Fibroblast of skin of left quadriceps (primary cell): ENCODE measurements around the gene MACF1.
"Not testable (repeated sequence)": the region's sequence is repeated elsewhere in the genome, so short reads cannot be mapped to it uniquely, and the experiment has no call there.

Source experiments
- DNase-seq, 2 experiments: peaks; one replicate each; pipeline ENCODE4 v3.0.0-alpha.2; 2013; ENCODE audit warnings: low read depth in 2 of 2

Gene MACF1

GRCh38 chr1:39420493-39420892 lies 216.0 kb downstream of the MACF1 start:
- DNase-seq, result no peak

GRCh38 chr1:39422614-39423013 lies 218.1 kb downstream of the MACF1 start:
- DNase-seq, result no peak

DNA sequence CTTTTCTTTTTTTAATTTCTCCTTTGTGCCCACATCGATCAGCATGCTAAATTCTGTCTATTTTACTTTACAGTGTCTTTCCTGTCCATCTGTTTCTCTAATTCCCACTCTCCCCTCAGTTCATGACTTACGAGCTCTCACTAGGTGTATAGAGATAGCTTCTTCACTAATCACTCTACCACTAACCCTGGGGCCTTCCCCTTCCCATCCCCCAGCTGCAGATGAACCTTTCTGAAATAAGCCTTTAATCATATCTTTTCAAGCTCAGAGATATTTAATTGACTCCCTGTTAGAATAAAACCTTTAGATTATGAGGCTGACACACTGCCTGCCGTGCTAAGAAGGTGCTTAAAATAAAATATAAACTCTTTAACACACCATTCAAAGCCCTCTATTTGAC lies 220.7 kb downstream of the MACF1 start:
- DNase-seq, result no peak

GRCh38 chr1:39425634-39426033 lies 221.1 kb downstream of the MACF1 start:
- DNase-seq, result no peak

GRCh38 chr1:39426346-39426745 lies 221.9 kb downstream of the MACF1 start:
- no peak for DNase-seq

- DNase-seq, result no peak
These were observed 222.9 kb downstream of the MACF1 start for GRCh38 chr1:39427374-39427773.

- DNase-seq, result no peak
These were observed 223.4 kb downstream of the MACF1 start for GRCh38 chr1:39427912-39428311.

DNA sequence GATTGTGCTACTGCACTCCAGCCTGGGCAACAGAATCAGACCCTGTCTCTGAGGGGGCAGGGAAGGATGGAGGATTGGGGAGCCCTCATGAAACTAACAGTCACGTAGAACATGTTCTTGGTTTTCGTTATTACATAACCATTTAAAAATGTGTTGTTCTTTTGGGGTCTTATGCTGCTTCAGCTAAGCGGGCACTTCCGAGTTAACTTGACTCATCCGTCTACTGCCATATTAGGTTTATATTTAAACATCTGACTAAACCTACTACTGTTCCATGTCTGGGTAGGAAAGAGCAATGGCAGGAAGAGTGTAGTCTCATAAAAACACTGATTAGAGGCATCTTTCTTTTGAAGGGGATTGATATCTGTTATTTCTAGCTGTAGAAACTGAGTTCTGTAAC lies 227.4 kb downstream of the MACF1 start:
- no peak for DNase-seq

GRCh38 chr1:39434797-39435395 lies 230.4 kb downstream of the MACF1 start:
- no peak for DNase-seq

DNA sequence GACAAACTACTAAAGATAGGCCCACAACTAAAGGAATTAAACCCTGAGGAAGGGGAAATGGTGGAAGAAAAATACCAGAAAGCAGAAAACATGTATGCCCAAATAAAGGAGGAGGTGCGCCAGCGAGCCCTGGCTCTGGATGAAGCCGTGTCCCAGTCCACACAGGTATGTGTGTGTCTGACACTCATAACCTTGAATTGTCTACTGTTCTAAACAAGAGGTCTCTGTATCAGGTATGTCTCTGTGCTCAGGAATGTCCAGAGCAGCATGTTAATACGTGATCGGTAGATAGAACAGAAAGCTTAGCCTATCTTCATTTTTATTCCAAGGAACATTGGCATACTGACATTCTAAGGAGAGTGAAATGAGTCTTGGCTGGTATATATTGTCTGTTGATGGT lies 231.1 kb downstream of the MACF1 start:
- no peak for DNase-seq

DNA sequence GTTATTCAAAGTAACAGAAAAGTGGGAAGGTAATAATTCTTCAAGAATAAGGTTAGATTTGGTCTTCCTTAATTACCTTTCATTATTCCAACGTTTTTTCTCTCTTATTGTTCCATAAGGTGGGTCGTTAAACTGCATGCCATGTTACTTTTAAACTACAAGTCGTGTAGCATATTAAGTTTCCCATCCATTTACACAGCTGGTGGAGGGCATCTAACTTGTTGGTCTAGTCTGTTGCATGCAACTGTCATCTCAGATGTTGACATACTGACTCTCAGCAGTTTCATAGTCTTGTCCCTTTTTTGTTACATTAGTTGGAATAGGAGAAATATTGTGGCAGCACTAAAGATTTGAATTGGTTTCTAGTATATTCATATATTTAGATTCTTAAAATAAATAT lies 232.3 kb downstream of the MACF1 start:
- DNase-seq, result no peak

DNA sequence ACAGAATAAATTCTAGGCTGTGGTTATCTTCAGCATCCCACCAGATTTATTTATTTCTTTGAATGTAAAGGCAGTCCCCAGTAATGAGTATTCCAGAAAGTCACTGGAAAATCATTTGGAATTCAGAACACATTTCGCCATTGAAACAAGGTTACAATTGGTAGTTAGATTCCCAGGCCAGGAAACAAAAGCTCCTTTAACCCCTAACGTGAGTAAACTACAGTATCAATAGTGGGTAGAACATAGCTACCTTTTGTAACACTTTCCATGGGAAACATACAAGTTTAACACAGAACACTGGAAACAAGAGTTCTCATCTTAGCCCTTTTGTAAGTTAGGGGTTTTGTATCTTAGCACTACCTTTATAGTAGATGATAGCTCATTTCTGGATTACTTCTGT lies 233.5 kb downstream of the MACF1 start:
- DNase-seq, result no peak

- no peak for DNase-seq
These were observed 236.4 kb downstream of the MACF1 start for GRCh38 chr1:39440856-39441255.

DNA sequence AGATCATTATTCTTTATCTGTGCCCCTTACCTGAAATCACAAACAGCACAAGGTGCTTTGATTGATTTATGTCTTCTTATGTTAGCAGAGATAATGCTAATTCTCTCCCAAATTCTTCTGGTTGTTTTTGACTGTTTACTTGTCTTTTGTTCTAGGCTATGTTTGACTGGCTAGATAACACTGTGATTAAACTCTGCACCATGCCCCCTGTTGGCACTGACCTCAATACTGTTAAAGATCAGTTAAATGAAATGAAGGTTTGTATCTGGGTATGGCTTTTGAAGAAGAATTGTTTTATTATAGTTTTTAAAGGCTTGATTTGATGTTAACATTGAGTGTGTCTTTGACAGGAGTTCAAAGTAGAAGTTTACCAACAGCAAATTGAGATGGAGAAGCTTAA lies 237.3 kb downstream of the MACF1 start:
- no peak for DNase-seq

DNA sequence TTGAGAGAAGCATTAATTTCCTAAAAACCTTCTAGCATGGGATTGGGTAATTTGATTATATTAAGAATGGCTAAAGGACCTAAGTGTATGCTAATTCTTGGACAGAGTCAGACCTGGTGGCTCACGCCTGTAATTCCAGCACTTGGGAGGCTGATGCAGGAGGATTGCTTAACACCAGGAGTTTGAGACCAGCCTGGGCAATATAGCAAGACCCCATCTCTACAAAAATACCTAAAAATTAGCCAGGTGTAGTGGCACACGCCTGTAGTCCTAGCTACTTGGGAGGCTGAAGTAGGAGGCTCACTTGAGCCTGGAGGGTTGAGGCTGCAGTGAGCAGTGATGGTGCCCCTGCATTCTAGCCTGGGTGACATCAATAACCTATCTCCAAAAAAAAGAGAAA lies 241.1 kb downstream of the MACF1 start:
- DNase-seq, result no peak

GRCh38 chr1:39446986-39447567 lies 242.6 kb downstream of the MACF1 start:
- DNase-seq, result no peak

DNA sequence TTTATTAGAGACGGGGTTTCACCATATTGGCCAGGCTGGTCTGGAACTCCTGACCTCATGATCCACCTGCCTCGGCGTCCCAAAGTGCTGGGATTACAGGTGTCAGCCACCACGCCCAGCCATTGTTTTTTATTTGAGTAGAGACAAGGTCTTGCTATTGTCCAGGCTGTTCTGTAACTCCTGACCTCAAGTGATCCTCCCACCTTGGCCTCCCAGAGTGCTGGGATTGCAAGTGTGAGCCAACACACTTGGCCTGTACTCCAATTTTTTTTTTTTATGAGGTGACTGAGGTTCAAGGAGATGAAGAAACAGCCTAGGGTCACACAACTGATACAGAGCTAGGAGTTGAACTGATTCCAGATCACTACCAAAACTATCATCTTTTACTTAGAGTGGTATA lies 245.5 kb downstream of the MACF1 start:
- not testable (repeated sequence) for DNase-seq

DNA sequence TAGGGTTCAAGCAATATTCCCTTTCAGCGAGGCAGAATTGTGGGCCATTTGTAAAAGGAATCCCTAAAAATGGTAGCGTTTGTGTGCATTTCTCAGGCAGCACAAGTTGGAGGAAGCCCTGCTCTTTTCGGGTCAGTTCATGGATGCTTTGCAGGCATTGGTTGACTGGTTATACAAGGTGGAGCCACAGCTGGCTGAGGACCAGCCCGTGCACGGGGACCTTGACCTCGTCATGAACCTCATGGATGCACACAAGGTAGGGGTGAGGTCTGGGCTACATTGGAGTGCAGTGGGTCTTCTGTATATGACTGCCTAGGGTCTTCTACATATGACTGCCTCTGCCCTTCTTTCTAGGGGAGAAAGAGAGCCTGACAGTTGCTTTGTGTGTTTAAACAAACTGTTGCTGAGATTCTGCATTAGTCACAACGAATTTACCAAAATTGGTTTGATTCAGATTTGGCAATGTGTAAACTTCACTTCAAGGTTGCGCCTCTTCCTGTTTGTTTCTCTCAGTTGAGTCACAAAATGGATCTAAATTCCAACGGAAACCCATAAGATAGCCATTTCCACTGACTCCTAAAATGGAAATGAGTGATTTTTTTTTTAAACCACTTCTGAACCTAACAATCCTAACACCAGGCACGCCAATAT lies 246.6 kb downstream of the MACF1 start:
- peak in 1 of 2 experiments; percentile 3 for DNase-seq

DNA sequence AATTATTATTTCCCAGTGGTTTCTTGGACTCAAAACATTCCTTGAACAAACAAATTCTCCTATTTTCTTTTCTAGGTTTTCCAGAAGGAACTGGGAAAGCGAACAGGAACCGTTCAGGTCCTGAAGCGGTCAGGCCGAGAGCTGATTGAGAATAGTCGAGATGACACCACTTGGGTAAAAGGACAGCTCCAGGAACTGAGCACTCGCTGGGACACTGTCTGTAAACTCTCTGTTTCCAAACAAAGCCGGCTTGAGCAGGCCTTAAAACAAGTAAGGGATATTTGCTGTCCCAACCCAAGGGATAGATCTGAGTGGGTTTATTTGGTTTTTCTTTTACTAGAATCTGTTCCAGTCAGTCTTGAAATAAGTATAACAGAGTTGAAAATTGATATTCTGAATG lies 247.6 kb downstream of the MACF1 start:
- DNase-seq, result no peak

GRCh38 chr1:39452540-39452939 lies 248.0 kb downstream of the MACF1 start:
- DNase-seq, result no peak

DNA sequence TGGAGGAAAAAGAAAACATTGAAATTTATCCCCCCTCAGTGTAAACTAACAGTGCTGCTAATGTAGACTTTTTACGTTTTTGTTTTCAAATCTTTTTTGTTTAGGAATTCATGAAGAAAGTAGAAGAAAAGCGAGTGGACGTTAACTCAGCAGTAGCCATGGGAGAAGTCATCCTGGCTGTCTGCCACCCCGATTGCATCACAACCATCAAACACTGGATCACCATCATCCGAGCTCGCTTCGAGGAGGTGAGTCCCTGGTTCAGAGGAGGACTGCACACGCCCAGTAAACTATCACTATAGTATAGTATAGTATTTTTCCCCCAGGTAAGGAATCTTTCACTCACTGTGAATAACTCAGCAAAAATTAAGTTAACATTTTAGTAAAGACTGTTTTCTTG lies 249.1 kb downstream of the MACF1 start:
- no peak for DNase-seq

GRCh38 chr1:39458991-39459390 lies 254.5 kb downstream of the MACF1 start:
- DNase-seq, result no peak

DNA sequence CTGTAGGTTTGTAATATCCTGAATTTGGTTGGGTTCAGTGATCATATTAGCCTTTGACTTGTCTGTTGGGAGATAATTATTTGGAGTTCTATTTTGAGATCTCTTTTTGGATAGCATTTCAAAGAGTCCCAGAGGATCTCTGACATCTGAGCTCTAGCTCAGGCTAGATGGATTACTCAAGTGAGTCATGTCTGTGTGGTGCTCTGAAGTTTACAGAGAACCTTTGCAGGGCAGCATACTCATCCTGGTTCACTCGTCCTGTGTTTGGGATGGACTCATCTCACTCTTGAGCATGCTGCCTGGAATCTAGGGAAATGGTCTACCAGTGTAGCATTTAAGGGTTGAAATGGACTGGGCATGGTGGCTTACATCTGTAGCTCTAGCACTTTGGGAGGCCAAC lies 257.6 kb downstream of the MACF1 start:
- DNase-seq, result no peak
